Measurements from ENCODE around the gene PMVK.

PMVK gene

DNA sequence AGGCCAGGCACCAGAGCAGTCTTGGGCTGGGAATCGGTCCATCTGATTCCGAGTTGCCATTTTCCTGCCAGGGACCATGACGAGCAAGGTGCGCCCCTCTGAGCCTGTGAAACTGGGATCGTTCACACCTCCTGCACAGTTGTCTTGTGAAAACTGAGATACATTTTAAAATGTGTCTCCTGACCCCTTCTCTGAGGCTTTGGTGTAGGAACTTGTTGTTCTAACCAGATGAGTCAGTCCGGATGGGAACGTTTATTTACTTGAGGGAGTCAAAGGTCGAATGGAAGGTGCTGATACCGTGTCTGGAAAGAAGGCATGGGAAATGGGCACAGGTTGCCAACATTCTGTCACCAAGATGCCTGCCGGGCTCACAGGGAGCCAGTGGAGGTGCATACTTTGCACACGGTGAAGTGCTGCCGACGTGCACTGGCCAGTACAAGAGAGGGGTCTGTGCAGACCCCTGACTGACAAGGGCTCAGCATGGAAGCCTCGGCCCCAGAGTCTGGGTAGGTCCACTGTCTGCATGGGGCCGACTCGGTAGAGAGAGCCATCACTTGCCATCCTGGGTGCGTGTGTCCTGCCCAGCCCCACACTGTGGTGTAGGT is 59.0 kb downstream of the PMVK start:
- no peak for DNase-seq (ENCODE audit: low spot score)

DNA sequence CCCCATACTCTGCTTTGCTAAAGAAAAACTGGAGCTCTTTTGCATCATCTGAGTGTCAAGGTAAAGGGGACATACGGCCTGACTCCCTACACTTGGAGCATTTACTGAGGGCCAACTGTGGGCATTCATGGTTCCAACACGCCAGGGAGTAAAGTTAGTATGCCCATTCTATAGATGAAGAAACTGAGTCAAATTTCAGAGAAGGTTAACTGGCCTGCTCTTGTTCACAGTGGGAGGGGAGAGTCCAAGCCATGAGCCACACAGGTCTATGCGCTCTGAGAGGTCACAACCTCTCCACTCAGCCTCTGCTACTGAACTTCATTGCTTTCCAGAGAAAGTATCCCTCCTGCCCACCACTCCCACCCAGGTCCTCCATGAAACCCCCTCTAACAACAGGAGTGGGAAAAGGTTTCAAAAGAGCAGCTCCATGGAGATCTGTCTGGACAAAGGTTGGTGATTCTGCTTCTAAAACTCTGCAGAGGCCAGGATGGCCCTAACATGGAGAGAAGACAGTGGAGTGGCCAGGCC is 59.6 kb downstream of the PMVK start:
- DNase-seq (ENCODE audit: low spot score): no peak

Data from COLO829 (cell line).